ENCODE measurements around the gene CXXC1.
A peak's percentile ranks its signal among the peaks of the same experiment; 100 is the strongest.
"Not testable (repeated sequence)": the region's sequence is repeated elsewhere in the genome, so short reads cannot be mapped to it uniquely, and the experiment has no call there.

The CXXC1 gene

DNA sequence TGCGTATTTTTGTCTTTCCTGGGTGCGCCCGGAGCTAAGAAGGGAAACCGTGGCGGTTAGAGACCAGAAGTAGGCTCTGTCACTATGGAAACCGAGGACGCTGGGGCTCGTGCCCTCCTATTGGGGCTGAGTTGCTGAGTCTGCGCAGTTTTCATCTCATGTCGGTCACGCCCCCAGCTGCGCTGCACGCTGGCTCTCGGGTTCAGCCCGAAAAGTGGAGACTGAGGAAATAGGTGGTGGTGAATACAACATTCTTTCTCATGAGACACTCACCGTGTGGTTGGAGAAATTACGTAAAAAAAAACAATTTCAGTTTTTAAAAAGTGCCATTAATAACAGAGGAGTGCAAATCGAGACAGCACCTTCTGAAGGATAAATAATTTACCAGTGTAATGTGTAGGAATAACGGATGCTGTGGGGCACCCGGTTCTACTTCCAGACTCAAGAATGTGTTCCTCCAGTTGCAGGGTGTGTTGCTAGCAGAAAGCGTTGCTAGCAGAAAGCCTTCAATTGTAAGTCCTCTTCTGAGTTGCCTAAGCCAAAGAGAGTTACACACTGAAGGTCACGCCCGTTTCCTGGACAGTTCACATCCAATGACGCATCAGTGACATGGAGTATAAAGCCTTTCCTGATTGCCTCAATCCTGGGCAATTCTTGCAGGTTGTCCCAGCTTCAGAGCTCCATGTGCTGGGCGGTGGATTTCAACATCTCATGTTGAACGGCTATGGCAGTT is 20.4 kb upstream of the CXXC1 start:
- Mint-ChIP-seq H3K27me3 (peaks cover 9% of the 10 kb centered on the region), H3K4me1 (ENCODE audit: low read depth) (peaks cover 28% of the 10 kb centered on the region), H3K4me3 (peak overlapping the region; percentile 87), H3K36me3 (ENCODE audit: low read depth) (no peaks in the 10 kb centered on the region), H3K27ac (peak overlapping the region; percentile 75), H3K9me3 (no peaks in the 10 kb centered on the region)
- intact Hi-C loops (cut with micrococcal nuclease) = loop anchor here (1.0 kb wide), 1 partner anchor 10 kb away; no protein-coding TSS in a partner anchor

DNA sequence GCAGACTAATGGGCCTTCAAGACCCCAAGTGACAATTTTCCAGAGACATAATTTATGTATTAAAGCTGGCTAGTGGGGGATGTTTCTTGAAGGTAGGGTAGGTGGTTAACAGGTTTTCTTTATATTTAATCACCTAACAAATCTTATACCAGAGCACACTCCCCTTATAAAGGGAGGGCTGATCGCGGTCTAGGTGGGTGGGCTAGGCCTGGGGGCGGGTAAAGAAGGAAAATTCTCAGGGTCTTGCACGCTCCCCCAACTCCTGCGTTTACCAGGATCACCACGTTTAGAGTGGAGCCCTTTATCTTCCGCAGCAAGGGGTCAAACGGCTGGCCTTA is 19.9 kb upstream of the CXXC1 start:
- Mint-ChIP-seq H3K9me3 (no peaks in the 10 kb centered on the region), H3K4me1 (ENCODE audit: low read depth) (peaks cover 23% of the 10 kb centered on the region), H3K27me3 (peaks cover 13% of the 10 kb centered on the region), H3K4me3 (peak overlapping the region; percentile 87), H3K36me3 (ENCODE audit: low read depth) (no peaks in the 10 kb centered on the region), H3K27ac (peak overlapping the region; percentile 75)
- intact Hi-C loops (cut with micrococcal nuclease) = loop anchor here (1.0 kb wide), 1 partner anchor 9 kb away; no protein-coding TSS in a partner anchor

DNA sequence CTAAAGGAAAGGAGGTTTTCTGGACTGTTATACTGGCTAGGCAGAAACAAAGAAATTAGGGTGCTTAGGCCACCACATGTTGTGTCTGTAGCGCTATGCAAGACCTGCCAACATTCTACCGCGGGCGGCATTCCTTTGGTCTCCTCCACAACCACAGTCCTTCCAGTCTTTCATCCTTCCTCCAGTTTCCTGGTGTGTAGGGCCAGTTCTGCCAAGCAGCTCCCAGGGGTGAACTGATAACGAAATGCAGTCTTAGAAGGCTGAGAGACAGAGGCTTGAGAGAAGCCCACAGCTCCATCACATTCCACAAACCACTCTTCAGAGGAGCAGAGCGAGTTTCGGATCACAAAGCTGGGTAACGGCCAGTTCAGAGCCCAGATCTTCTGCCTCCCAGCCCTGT is 19.5 kb upstream of the CXXC1 start:
- Mint-ChIP-seq H3K27me3 (peaks cover 15% of the 10 kb centered on the region), H3K4me3 (peak overlapping the region; percentile 87), H3K9me3 (no peaks in the 10 kb centered on the region), H3K4me1 (ENCODE audit: low read depth) (peaks cover 23% of the 10 kb centered on the region), H3K36me3 (ENCODE audit: low read depth) (no peaks in the 10 kb centered on the region), H3K27ac (peak overlapping the region; percentile 75)
- intact Hi-C loops (cut with micrococcal nuclease) = loop anchor here (1.0 kb wide), 1 partner anchor 9 kb away; no protein-coding TSS in a partner anchor

DNA sequence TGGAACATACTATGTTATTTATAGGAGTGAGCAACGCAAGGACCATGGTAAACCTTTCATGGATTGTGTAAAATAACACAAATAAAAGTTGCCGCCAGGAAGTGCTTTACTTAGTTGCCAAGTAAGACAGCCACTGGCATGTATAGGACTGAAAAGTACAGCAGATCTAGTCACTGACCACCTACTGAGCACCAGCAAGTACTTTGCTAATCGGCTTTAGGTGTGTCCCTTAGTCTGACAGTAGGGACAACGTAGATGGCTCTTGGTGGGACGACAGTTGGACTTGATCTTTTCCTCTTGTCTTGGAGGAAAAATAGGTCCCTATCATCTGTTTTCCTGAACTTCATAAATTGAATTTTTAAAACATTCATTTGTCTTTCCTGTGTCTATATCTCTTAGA is 13.6 kb upstream of the CXXC1 start:
- Mint-ChIP-seq H3K27me3 (peaks cover 36% of the 10 kb centered on the region), H3K36me3 (ENCODE audit: low read depth) (no peaks in the 10 kb centered on the region), H3K9me3 (no peaks in the 10 kb centered on the region)

DNA sequence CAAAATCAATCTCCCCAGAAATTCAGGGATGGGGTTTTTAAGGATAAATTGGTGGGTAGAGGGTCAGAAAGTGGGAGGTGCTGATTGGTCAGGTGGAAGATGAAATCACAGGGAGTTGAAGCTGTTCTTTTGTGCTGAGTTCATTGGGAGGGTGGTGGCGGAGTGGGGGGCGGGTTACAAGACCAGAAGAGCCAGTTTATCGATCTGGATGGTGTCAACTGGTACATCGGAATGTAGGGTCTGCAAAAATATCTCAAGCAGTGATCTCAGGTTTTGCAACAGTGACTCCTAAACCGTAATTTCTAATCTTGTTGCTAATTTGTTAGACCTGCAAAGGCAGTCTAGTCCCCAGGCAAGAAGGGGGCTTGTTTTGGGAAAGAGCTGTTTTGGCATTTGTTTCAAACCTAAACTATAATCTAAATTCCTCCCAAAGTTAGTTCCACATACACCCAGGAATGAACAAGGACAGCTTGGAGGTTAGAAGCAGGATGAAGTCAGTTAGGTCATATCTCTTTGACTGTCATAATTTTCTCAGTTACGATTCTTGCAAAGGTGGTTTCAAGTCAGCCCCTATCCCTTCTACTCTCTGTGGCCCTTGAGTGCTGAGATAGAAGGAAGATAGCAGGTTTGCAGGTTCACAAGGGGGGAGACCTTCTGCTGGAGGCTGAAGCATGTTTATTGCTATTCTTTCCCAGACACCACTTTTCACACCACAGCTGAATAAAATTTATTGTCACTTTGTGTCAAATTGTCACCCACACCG is 12.3 kb upstream of the CXXC1 start:
- no peaks in the 10 kb centered on the region for H3K36me3 Mint-ChIP-seq (ENCODE audit: low read depth)
- H3K4me3 Mint-ChIP-seq = no peak overlapping the region
- peaks cover 14% of the 10 kb centered on the region for H3K4me1 Mint-ChIP-seq (ENCODE audit: low read depth)
- intact Hi-C loops (cut with micrococcal nuclease) = no loop called here
- peaks cover 36% of the 10 kb centered on the region for H3K27me3 Mint-ChIP-seq
- no peak overlapping the region for H3K27ac Mint-ChIP-seq
- no peaks in the 10 kb centered on the region for H3K9me3 Mint-ChIP-seq

More for the DNA sequence above, 13.6 kb upstream of the CXXC1 start:
- Mint-ChIP-seq H3K4me1 (ENCODE audit: low read depth) (peaks cover 14% of the 10 kb centered on the region), H3K4me3 (no peak overlapping the region), H3K27ac (no peak overlapping the region)
- intact Hi-C loops (cut with micrococcal nuclease) = no loop called here

DNA sequence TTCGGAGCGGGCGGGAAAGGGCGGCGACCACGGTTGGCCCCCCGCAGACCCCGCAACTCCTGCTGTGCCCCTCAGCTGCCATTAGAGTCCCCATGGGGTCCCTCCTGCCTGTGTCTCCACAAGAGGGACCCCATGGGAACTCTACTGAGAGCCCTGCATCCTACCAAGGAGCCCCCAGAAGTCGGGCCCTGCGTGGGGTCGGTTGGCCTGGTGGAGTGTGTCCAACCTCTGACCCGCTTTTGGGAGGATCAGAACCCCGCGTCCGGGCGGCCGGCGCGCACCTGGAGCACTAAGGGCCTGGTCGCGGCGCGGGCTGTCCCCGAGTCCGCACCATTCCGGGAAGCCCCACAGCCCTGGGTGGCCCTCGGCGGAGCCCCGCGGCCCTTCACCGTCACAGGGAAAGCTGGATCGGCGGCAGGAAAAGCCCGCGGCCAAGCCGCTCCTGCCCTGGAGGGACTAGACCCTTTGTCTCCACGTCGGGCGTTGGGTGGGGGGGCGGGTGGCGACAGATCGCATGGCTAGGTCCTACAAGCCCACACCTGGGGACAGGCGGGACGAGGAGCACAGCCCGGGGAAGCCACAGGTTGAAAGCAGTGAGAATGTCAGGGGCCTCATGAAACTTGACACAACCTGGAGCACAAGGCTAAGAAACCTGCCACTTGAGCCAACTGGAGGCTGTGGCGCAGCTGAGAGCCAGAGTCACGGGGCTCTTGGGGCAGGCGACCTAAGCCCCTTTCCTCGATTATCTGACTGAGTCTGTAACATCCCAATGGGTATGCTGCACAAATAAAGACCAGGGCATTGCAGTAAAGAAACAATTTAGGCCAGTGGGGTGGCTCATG is 11.2 kb upstream of the CXXC1 start:
- Mint-ChIP-seq H3K36me3 (ENCODE audit: low read depth) (no peaks in the 10 kb centered on the region), H3K27me3 (peaks cover 32% of the 10 kb centered on the region), H3K4me3 (no peak overlapping the region), H3K27ac (peak overlapping the region; percentile 81), H3K9me3 (no peaks in the 10 kb centered on the region), H3K4me1 (ENCODE audit: low read depth) (peaks cover 14% of the 10 kb centered on the region)
- intact Hi-C loops (cut with micrococcal nuclease) = loop anchor here (1.0 kb wide), 1 partner anchor 9 kb away; no protein-coding TSS in a partner anchor

DNA sequence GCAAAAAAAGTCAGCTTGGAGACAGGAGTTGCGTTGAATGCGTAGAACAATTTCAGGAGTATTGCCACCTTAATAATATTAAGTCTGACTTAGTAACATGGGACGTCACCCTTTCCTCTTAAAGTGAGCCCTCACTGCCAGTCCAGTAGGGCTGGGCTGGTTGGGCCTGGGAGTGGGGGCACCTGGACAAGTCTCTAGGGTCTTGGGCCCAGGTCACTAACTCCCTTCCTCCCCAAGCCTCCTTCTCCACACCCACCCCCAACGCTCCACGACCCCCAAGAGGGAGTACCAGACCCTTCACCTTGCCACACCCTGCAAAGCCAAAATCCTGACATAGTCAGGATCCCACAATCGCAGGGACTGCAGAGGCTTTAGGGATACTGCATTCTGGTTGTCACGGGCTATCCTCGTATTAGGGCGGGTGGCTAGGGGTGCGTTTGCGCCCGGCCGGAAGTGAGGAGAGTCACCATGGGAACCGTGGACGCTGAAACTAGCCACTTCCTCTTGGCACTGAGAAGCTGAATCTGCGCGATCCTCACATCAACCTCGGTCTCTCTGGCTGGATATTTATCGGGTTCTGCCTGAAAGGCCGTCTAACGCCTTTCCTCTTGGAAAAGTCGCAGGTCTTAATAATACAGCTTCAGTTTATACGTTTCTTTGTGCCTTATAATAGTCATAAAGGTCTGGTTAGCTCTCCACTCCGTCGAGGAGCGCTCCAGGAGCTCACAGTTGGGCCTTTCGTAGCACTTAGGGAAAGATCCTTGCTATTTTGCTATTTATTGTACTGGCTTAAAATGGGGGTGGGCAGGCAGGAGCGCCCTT is 10.3 kb upstream of the CXXC1 start:
- Mint-ChIP-seq H3K9me3 (no peaks in the 10 kb centered on the region), H3K27me3 (peaks cover 29% of the 10 kb centered on the region), H3K27ac (peak overlapping the region; percentile 81), H3K36me3 (ENCODE audit: low read depth) (no peaks in the 10 kb centered on the region), H3K4me1 (ENCODE audit: low read depth) (peaks cover 14% of the 10 kb centered on the region), H3K4me3 (peak overlapping the region; percentile 55)
- intact Hi-C loops (cut with micrococcal nuclease) = loop anchor here (1.0 kb wide), 2 partner anchors 9 to 10 kb away; no protein-coding TSS in a partner anchor

DNA sequence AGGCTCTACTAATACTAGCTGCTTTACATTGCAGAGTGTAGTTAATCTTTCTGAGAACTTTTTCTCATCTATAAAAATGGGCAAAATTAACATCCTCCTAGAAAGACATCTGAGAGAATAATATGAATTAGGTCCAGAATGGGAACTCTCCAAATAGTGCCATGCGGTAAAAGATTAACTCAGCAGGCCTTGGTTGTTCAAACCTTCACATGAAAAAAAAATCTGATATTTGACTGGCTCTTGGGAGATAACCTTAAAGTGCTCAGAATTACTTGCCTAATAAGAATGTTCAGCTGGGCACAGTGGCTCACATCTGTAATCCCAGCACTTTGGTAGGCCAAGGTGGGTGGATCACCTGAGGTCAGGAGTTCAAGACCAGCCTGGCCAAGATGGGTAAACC is 5.5 kb upstream of the CXXC1 start:
- Mint-ChIP-seq H3K4me1 (ENCODE audit: low read depth) (peaks cover 22% of the 10 kb centered on the region), H3K9me3 (no peaks in the 10 kb centered on the region), H3K36me3 (ENCODE audit: low read depth) (no peaks in the 10 kb centered on the region), H3K27me3 (peaks cover 2% of the 10 kb centered on the region), H3K4me3 (no peak overlapping the region), H3K27ac (no peak overlapping the region)
- intact Hi-C loops (cut with micrococcal nuclease) = no loop called here

DNA sequence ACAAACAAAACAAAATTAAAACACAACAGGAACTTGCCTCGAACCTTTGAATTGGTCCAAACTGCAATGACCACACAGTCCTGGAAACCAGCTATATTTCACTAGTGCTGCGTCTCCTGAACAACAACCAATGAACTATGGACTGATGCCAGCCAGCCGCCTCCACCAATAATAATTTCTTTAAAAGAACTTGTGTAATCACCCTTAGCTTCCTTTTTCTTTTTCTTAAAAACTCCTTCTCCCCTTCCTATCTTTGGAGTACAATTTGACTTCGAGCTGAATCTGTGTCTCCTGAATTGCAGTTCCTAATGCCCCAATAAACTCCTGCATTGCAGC is 1.6 kb upstream of the CXXC1 start:
- peaks cover 37% of the 10 kb centered on the region for H3K36me3 Mint-ChIP-seq (ENCODE audit: low read depth)
- peaks cover 40% of the 10 kb centered on the region for H3K4me1 Mint-ChIP-seq (ENCODE audit: low read depth)
- intact Hi-C loops (cut with micrococcal nuclease) = loop anchor here (10.0 kb wide), 2 partner anchors 474 to 794 kb away; partner anchors contain the start of genes ACAA2 and RPL17
- peak overlapping the region; percentile 49 for H3K4me3 Mint-ChIP-seq
- no peaks in the 10 kb centered on the region for H3K27me3 Mint-ChIP-seq
- peak overlapping the region; percentile 75 for H3K27ac Mint-ChIP-seq
- H3K9me3 Mint-ChIP-seq = no peaks in the 10 kb centered on the region

DNA sequence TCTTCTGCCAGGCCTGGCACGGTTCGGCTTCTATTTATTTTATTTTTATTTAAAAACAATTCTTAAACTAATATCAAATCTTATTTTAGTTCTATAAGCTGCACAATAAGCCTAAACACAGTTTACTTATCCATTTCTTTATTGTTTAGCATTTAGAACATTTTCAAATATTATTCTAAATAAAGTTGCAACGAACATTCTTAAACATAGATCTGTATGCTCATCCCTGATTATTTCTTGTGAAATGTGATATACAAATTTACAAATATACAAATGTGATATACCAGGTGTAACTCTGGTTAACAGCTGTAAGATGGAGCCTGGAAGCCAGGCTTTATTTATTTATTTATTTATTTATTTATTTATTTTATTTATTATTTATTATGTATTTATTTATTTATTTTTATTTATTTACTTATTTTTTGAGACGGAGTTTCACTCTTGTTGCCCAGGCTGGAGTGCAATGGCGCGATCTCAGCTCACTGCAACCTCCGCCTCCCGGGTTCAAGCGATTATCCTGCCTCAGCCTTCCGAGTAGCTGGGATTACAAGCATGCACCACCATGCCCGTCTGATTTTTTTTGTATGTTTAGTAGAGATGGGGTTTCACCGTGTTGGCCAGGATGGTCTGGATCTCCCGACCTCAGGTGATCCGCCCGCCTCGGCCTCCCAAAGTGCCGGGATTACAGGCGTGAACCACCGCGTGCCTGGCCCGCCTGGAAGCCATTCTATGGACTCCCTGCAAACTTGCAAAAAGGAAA is 1.0 kb upstream of the CXXC1 start:
- H3K36me3 Mint-ChIP-seq (ENCODE audit: low read depth) = peaks cover 43% of the 10 kb centered on the region
- intact Hi-C loops (cut with micrococcal nuclease) = loop anchor here (1.0 to 10.0 kb wide), 3 partner anchors 9 to 794 kb away; partner anchors contain the start of genes ACAA2 and RPL17
- not testable (repeated sequence) for H3K27me3 Mint-ChIP-seq, H3K9me3 Mint-ChIP-seq
- H3K27ac Mint-ChIP-seq = peak overlapping the region; percentile 90
- peaks cover 44% of the 10 kb centered on the region for H3K4me1 Mint-ChIP-seq (ENCODE audit: low read depth)
- peak overlapping the region; percentile 92 for H3K4me3 Mint-ChIP-seq

DNA sequence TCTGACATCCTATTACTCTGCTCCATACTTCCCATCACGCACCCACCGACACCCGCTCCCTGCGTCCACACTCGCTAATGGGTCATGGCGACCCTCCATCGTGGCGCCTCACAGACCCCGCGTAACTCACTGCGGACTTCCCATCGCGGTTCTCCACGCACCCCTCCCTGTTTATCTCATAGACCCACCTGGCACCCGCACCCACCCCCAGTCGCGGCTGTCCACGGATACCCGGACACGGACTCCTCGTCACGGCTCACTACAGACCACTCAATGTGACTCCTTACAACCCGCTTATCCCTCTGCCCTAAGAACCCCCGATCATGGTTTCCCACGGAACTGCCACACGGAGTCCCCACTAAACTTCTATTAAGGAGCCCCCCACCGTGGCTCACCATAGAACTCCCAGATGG is 458 bp downstream of the CXXC1 start:
- peak overlapping the region; percentile 92 for H3K4me3 Mint-ChIP-seq
- no peaks in the 10 kb centered on the region for H3K27me3 Mint-ChIP-seq
- H3K4me1 Mint-ChIP-seq (ENCODE audit: low read depth) = peaks cover 56% of the 10 kb centered on the region
- H3K27ac Mint-ChIP-seq = peak overlapping the region; percentile 90
- intact Hi-C loops (cut with micrococcal nuclease) = loop anchor here (1.0 to 10.0 kb wide), 3 partner anchors 21 to 792 kb away; partner anchors contain the start of genes ACAA2, CFAP53 and RPL17
- no peaks in the 10 kb centered on the region for H3K9me3 Mint-ChIP-seq
- H3K36me3 Mint-ChIP-seq (ENCODE audit: low read depth) = peaks cover 57% of the 10 kb centered on the region

DNA sequence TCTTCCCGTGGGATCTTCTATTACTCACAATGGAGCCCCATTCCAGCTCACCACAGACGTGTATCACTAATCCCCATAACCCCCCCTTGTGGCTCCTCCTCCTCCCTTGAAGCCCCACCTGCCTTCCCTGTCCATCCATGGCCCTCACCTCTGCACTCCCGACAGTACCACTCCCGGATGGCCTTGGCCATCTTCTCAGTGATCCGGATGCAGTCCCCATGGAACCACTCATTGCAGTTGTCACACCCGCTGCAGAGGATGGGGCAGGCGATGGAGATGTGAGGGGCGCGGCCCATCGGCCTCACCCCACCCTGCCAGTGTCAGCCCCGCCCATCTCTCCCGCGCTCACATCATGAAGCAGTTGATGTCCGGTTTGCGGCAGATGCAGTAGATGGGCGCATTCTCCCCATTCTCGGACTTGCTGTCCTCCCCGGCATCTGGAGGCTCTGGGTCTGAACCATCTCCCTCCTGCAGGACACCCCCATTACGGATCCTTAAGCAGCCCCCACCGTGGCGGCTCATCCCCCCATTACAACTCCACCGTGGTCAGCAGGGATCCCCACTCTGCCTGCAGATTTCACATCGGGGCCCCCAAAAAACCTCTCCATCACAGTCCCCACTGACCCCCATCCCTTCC is 983 bp downstream of the CXXC1 start:
- intact Hi-C loops (cut with micrococcal nuclease) = loop anchor here (1.0 to 10.0 kb wide), 3 partner anchors 20 to 792 kb away; partner anchors contain the start of genes ACAA2, CFAP53 and RPL17

More for the DNA sequence above, 983 bp downstream of the CXXC1 start:
- Mint-ChIP-seq H3K27me3 (no peaks in the 10 kb centered on the region), H3K4me3 (peak overlapping the region; percentile 92), H3K4me1 (ENCODE audit: low read depth) (peaks cover 61% of the 10 kb centered on the region), H3K36me3 (ENCODE audit: low read depth) (peaks cover 63% of the 10 kb centered on the region), H3K27ac (peak overlapping the region; percentile 90), H3K9me3 (no peaks in the 10 kb centered on the region)

Measured in dendritic cell treated with granulocyte-macrophage colony-stimulating factor and Interleukin-4, amounts not matched to agents 40 ng/mL and 50 ng/mL, for 4 days (primary cell).